Sigmoid colon (tissue), 7 donors: ENCODE results near the gene DLX1. TPM values are rescaled to one million over a fixed set of nuclear protein-coding genes. Genes with fewer than 3 reads are reported as not detected.

Experiments
- DNase-seq: peaks from one replicate; pipeline ENCODE4 v3.0.0-alpha.2; 2019
- H3K27ac ChIP-seq, 4 donors: fragments of 200-600 bp; sonication (generic); one replicate each; pipeline ENCODE4 v1.5.1; 2016 to 2019; ENCODE audit warnings: mild to moderate bottlenecking in 1 of 4
- H3K27me3 ChIP-seq, 3 donors: fragments of 200-600 bp; sonication (generic); one replicate each; pipeline ENCODE4 v1.5.1; 2019; ENCODE audit warnings: mild to moderate bottlenecking in 1 of 3
- H3K36me3 ChIP-seq, 4 donors: fragments of 200-600 bp; sonication (generic); one replicate each; pipeline ENCODE4 v1.5.1; 2016 to 2019
- H3K4me1 ChIP-seq, 4 donors: fragments of 200-600 bp; sonication (generic); one replicate each; pipeline ENCODE4 v1.5.1; 2017 to 2019
- H3K4me3 ChIP-seq, 4 donors: fragments of 200-600 bp; sonication (generic); one replicate each; pipeline ENCODE4 v1.5.1; 2017 to 2019; ENCODE audit warnings: mild to moderate bottlenecking in 2 of 4, moderate library complexity in 1 of 4
- H3K9me3 ChIP-seq, 4 donors: fragments of 200-600 bp in 3 of 4; sonication (generic) in 3 of 4; one replicate each; pipeline versions ENCODE4 v1.5.1 to v1.6.1; 2013 to 2019
- CTCF ChIP-seq, 4 experiments: fragments of 450-650 bp in 3 of 4; fragments of 200-600 bp in 1 of 4; IDR thresholded peaks; one replicate each; pipeline ENCODE4 v1.5.1; 2016 to 2019; ENCODE audit warnings: antibody characterized with exemption in 4 of 4, mild to moderate bottlenecking in 3 of 4, moderate library complexity in 2 of 4
- EP300 ChIP-seq, 4 donors: sonication (generic); formaldehyde crosslinking; IDR thresholded peaks; one replicate each; pipeline ENCODE4 v1.6.1; 2017; ENCODE audit warnings: antibody characterized with exemption in 4 of 4
- POLR2A ChIP-seq, 2 donors: fragments of 450-650 bp; IDR thresholded peaks; one replicate each; pipeline ENCODE4 v1.6.1; 2016; ENCODE audit warnings: antibody characterized with exemption in 2 of 2, mild to moderate bottlenecking in 2 of 2, moderate library complexity in 2 of 2
- POLR2AphosphoS5 ChIP-seq, 4 donors: sonication (generic); formaldehyde crosslinking; IDR thresholded peaks; one replicate each; pipeline ENCODE4 v1.6.1; 2017; ENCODE audit warnings: antibody characterized with exemption in 4 of 4
- WGBS, 2 donors: extraction: QIAGEN DNeasy Blood & Tissue Kit; methylation state at CpG; one replicate each; pipeline ENCODE4 v1.1.7; 2013; 5-methylcytosine and 5-hydroxymethylcytosine counted together
- intact Hi-C: fragments of 100-400 bp; cut with DNase I; formaldehyde crosslinking; loops from one replicate; pipeline ENCODE4 v1.15.1; 2023
- polyA plus RNA-seq, 3 donors: library from polyadenylated mRNA; stranded (reverse); fragments of 200-250 nt; gene quantifications; one replicate each; pipeline ENCODE4 v1.2.3, GENCODE V29; 2013
- total RNA-seq, 4 donors: library from RNA; depleted of rRNA; stranded (reverse); fragments of >200 nt; gene quantifications; one replicate each; pipeline ENCODE4 v1.1.0, GENCODE V29; 2016
- donor health status: healthy with polysubstance abuse.
- donor health status: Bipolar disorder and iron deficiency.
- donor health status: healthy.

Gene DLX1
- total and polyA plus RNA-seq, 7 donors, result 0.22 to 1.1 (median 0.49) TPM; not detected in 2

- no peak overlapping the region for H3K27ac ChIP-seq
- H3K4me3 ChIP-seq, result no peak overlapping the region
- peaks cover 96 to 100% (median 100%) of the 10 kb centered on the region in 3 donors for H3K27me3 ChIP-seq
- no peak for TF ChIP-seq POLR2A (IDR thresholded peaks at IDR 0.05)
- no peak for TF ChIP-seq EP300 (IDR thresholded peaks at IDR 0.05)
- no peak for TF ChIP-seq CTCF (IDR thresholded peaks at IDR 0.05)
- no peak for TF ChIP-seq POLR2AphosphoS5 (IDR thresholded peaks at IDR 0.05)
- no peaks in the 10 kb centered on the region for H3K9me3 ChIP-seq
- intact Hi-C loops, result no loop called here
- 10 to 13% methylated on average over 11 of the region's 11 CpGs for WGBS, 2 donors
- no peak for DNase-seq
- H3K36me3 ChIP-seq, result no peaks in the 10 kb centered on the region
- peaks cover 0 to 57% (median 35%) of the 10 kb centered on the region in 4 donors for H3K4me1 ChIP-seq
Observed at GRCh38 chr2:172091761-172092566, 6.7 kb downstream of the DLX1 start.

GRCh38 chr2:172092716-172093415 is 7.6 kb downstream of the DLX1 start:
- Histone ChIP-seq H3K9me3 (no peaks in the 10 kb centered on the region), H3K4me1 (peaks cover 0 to 61% (median 41%) of the 10 kb centered on the region in 4 donors), H3K4me3 (no peak overlapping the region), H3K27ac (no peak overlapping the region), H3K27me3 (peaks cover 96 to 100% (median 100%) of the 10 kb centered on the region in 3 donors), H3K36me3 (no peaks in the 10 kb centered on the region)
- TF ChIP-seq POLR2A (IDR thresholded peaks at IDR 0.05) (no peak), CTCF (IDR thresholded peaks at IDR 0.05) (no peak), POLR2AphosphoS5 (IDR thresholded peaks at IDR 0.05) (no peak), EP300 (IDR thresholded peaks at IDR 0.05) (no peak)
- intact Hi-C loops, result no loop called here
- no peak for DNase-seq
- WGBS, 2 donors, result 6 to 9% methylated on average over 19 of the region's 19 CpGs

GRCh38 chr2:172093416-172094293 is 8.3 kb downstream of the DLX1 start:
- WGBS, 2 donors, result 13 to 19% methylated on average over 18 of the region's 18 CpGs
- peaks cover 0 to 60% (median 42%) of the 10 kb centered on the region in 4 donors for H3K4me1 ChIP-seq
- no peak overlapping the region for H3K4me3 ChIP-seq
- intact Hi-C loops, result no loop called here
- no peak for DNase-seq
- no peaks in the 10 kb centered on the region for H3K36me3 ChIP-seq
- TF ChIP-seq CTCF (IDR thresholded peaks at IDR 0.05) (no peak), POLR2AphosphoS5 (IDR thresholded peaks at IDR 0.05) (peak in 2 of 4 donors; percentile 33 to 39)
- peaks cover 94 to 100% (median 100%) of the 10 kb centered on the region in 3 donors for H3K27me3 ChIP-seq
- no peaks in the 10 kb centered on the region for H3K9me3 ChIP-seq
- no peak overlapping the region for H3K27ac ChIP-seq

GRCh38 chr2:172094294-172095145 is 9.2 kb downstream of the DLX1 start:
- Histone ChIP-seq H3K9me3 (no peaks in the 10 kb centered on the region), H3K4me3 (peak overlapping the region; percentile 13 to 42 (median 36)), H3K27me3 (peaks cover 95 to 100% (median 99%) of the 10 kb centered on the region in 3 donors), H3K36me3 (no peaks in the 10 kb centered on the region), H3K27ac (peak overlapping the region in 3 of 4 donors; percentile 17 to 50 (median 40)), H3K4me1 (peaks cover 0 to 62% (median 50%) of the 10 kb centered on the region in 4 donors)
- intact Hi-C loops, result loop anchor here (5.0 kb wide), 1 partner anchor 172 kb away; the partner anchor contains the start of gene HAT1
- DNase-seq, result no peak
- WGBS, 2 donors, result 2% methylated on average over 66 of the region's 66 CpGs
- TF ChIP-seq EP300 (IDR thresholded peaks at IDR 0.05) (no peak), CTCF (IDR thresholded peaks at IDR 0.05) (no peak), POLR2AphosphoS5 (IDR thresholded peaks at IDR 0.05) (no peak), POLR2A (IDR thresholded peaks at IDR 0.05) (no peak)
